Uterus (tissue), 2 donors: ENCODE results near the gene TNFRSF18.

Source experiments
- CTCF ChIP-seq, 4 experiments: fragments of 200-600 bp in 2 of 4; fragments of 450-650 bp in 2 of 4; sonication (generic) in 2 of 4; IDR thresholded peaks; one replicate each; pipeline ENCODE4 v1.5.1; 2016 to 2019; ENCODE audit warnings: antibody characterized with exemption in 4 of 4, mild to moderate bottlenecking in 2 of 4, moderate library complexity in 1 of 4
- POLR2A ChIP-seq, 2 donors: fragments of 450-650 bp; IDR thresholded peaks; one replicate each; pipeline ENCODE4 v1.6.1; 2016; ENCODE audit warnings: antibody characterized with exemption in 2 of 2, mild to moderate bottlenecking in 1 of 2, moderate library complexity in 1 of 2

GRCh38 chr1:1197551-1198422, 8.6 kb downstream of the TNFRSF18 start:
- TF ChIP-seq POLR2A (IDR thresholded peaks at IDR 0.05) (no peak), CTCF (IDR thresholded peaks at IDR 0.05) (no peak)
